HCT116 (cell line): ENCODE measurements around the gene KHSRP. TPM values are rescaled to one million over a fixed set of nuclear protein-coding genes. Genes with fewer than 3 reads are reported as not detected.
A peak's percentile ranks its signal among the peaks of the same experiment; 100 is the strongest.

Experiments used
- ATAC-seq: fragments of 200-7000 bp; cut with Tn5 transposase; 2 replicates; pipeline ENCODE4 v1.9.1; 2020; ENCODE audit warnings: mild to moderate bottlenecking, moderate library complexity
- Bru-seq: library from RNA; stranded (reverse); fragments of 400-500 nt; gene quantifications from one replicate; lab custom pipeline; 2021; lab: Mats Ljungman, UMichigan
- BruChase-seq, 2 experiments: library from RNA; stranded (reverse); fragments of 400-500 nt; gene quantifications; one replicate each; lab custom pipeline; 2021; lab: Mats Ljungman, UMichigan
- BruUV-seq: library from RNA; stranded (reverse); fragments of 400-500 nt; replicated peaks from 2 replicates; lab custom pipeline; 2021; lab: Mats Ljungman, UMichigan
- CTCF ChIA-PET: fragments of 300-600 bp; sonication (Branson Sonifier 250); formaldehyde crosslinking; loops from one replicate; lab custom pipeline; 2021; ENCODE audit warnings: antibody characterized with exemption; lab: Charles Lee
- POLR2A ChIA-PET: fragments of 300-600, 350-600 bp; sonication (Branson Sonifier 250); formaldehyde crosslinking; loops from one replicate; lab custom pipeline; 2021; ENCODE audit warnings: antibody characterized with exemption; lab: Charles Lee
- RAD21 ChIA-PET, 2 experiments: fragments of 300-600 bp; sonication (Branson Sonifier 250); formaldehyde crosslinking; loops; one replicate each; lab custom pipeline; 2023; ENCODE audit warnings: low total read pairs in 2 of 2; ENCODE audit not compliant: uncharacterized antibody in 2 of 2, unreplicated experiment in 2 of 2, low non-redundant PET in 1 of 2; lab: Charles Lee
- DNase-seq: peaks from one replicate; pipeline ENCODE4 v3.0.0-alpha.2; 2010; ENCODE audit warnings: low read depth, low spot score
- H2AFZ ChIP-seq: fragments of 200-600 bp; shearing (Covaris generic), sonication (generic); 2 replicates; pipeline ENCODE4 v1.6.1; 2017; ENCODE audit warnings: low read depth, mixed run types, mixed read lengths, antibody characterized with exemption, low read length; ENCODE audit not compliant: poor library complexity, severe bottlenecking
- H3K27ac ChIP-seq: 2 replicates; pipeline ENCODE4 v1.5.1; 2012; ENCODE audit warnings: low read depth, low read length
- H3K27me3 ChIP-seq: fragments of 200-600 bp; sonication (generic); 2 replicates; pipeline ENCODE4 v1.6.1; 2016; ENCODE audit warnings: mixed run types, low read length, mixed read lengths; ENCODE audit not compliant: insufficient read depth
- H3K36me3 ChIP-seq, 2 experiments: fragments of 200-500 bp in 1 of 2; fragments of 200-600 bp in 1 of 2; sonication (Bioruptor generic) in 1 of 2; sonication (generic) in 1 of 2; 2 replicates each; pipeline versions ENCODE4 v1.5.1 to v1.6.1; 2014 to 2016; ENCODE audit warnings: low read length in 2 of 2, inconsistent platforms in 1 of 2, mixed read lengths in 1 of 2, mixed run types in 1 of 2; ENCODE audit not compliant: insufficient read depth in 2 of 2, control insufficient read depth in 1 of 2
- H3K4me1 ChIP-seq, 2 experiments: fragments of 200-600 bp in 1 of 2; sonication (generic) in 1 of 2; 2 replicates each; pipeline versions ENCODE4 v1.5.1 to v1.6.1; 2012 to 2017; ENCODE audit warnings: low read length in 2 of 2, inconsistent platforms in 1 of 2, mild to moderate bottlenecking in 1 of 2, mixed read lengths in 1 of 2, mixed run types in 1 of 2, moderate library complexity in 1 of 2; ENCODE audit not compliant: insufficient read depth in 2 of 2, control insufficient read depth in 1 of 2
- H3K4me2 ChIP-seq: fragments of 200-600 bp; sonication (generic); 2 replicates; pipeline ENCODE4 v1.6.1; 2017; ENCODE audit warnings: mixed run types, low read length, mixed read lengths
- H3K4me3 ChIP-seq, 2 experiments: fragments of 200-600 bp in 1 of 2; sonication (generic) in 1 of 2; replicated peaks in 1 of 2; 2 replicates each; pipeline ENCODE4 v1.5.1; 2011 to 2016; ENCODE audit warnings: low read length in 2 of 2, control low read depth in 1 of 2, low read depth in 1 of 2, mild to moderate bottlenecking in 1 of 2, mixed read lengths in 1 of 2, mixed run types in 1 of 2
- H3K79me2 ChIP-seq: fragments of 200-600 bp; sonication (generic); 2 replicates; pipeline ENCODE4 v1.6.1; 2017; ENCODE audit warnings: mild to moderate bottlenecking, mixed run types, low read length, moderate library complexity, mixed read lengths; ENCODE audit not compliant: insufficient read depth
- H3K9ac ChIP-seq: fragments of 200-600 bp; sonication (generic); 2 replicates; pipeline ENCODE4 v1.6.1; 2016; ENCODE audit warnings: low read length, mixed read lengths
- H3K9me2 ChIP-seq: fragments of 200-600 bp; sonication (generic), shearing (Covaris generic); 2 replicates; pipeline ENCODE4 v1.6.1; 2017; ENCODE audit warnings: mixed run types, mild to moderate bottlenecking, moderate library complexity; ENCODE audit not compliant: insufficient read depth
- H3K9me3 ChIP-seq, 2 experiments: fragments of 200-500 bp in 1 of 2; fragments of 200-600 bp in 1 of 2; sonication (Bioruptor generic) in 1 of 2; sonication (generic) in 1 of 2; 2 replicates each; pipeline ENCODE4 v1.6.1; 2014 to 2017; ENCODE audit warnings: low read length in 2 of 2, mixed read lengths in 2 of 2, inconsistent platforms in 1 of 2, low read depth in 1 of 2, mild to moderate bottlenecking in 1 of 2, mixed run types in 1 of 2, moderate library complexity in 1 of 2; ENCODE audit not compliant: control insufficient read depth in 1 of 2, insufficient read depth in 1 of 2
- H4K20me1 ChIP-seq: fragments of 200-600 bp; sonication (generic), shearing (Covaris generic); 2 replicates; pipeline ENCODE4 v1.6.1; 2017; ENCODE audit warnings: mixed run types, mild to moderate bottlenecking, moderate library complexity; ENCODE audit not compliant: insufficient read depth
- EGR1 ChIP-seq: IDR thresholded peaks from 2 replicates; pipeline ENCODE4 v1.6.1; 2012; ENCODE audit warnings: low read depth
- ELF1 ChIP-seq: IDR thresholded peaks from 2 replicates; pipeline ENCODE4 v1.6.1; 2012; ENCODE audit warnings: low read depth, borderline replicate concordance
- EZH2 ChIP-seq: fragments of 200-600 bp; sonication (generic); IDR thresholded peaks from 2 replicates; pipeline ENCODE4 v1.6.1; 2017; ENCODE audit warnings: antibody characterized with exemption, mixed run types
- POLR2AphosphoS5 ChIP-seq: IDR thresholded peaks from 2 replicates; pipeline ENCODE4 v1.6.1; 2011; ENCODE audit warnings: mild to moderate bottlenecking, low read depth, low read length, moderate library complexity
- SIN3A ChIP-seq: IDR thresholded peaks from 2 replicates; pipeline ENCODE4 v1.6.1; 2012; ENCODE audit warnings: low read depth
- SP1 ChIP-seq: IDR thresholded peaks from 2 replicates; pipeline ENCODE4 v1.6.1; 2012; ENCODE audit warnings: low read depth
- YY1 ChIP-seq: IDR thresholded peaks from 2 replicates; pipeline ENCODE4 v1.6.1; 2011; ENCODE audit warnings: low read length, low read depth, moderate library complexity, mild to moderate bottlenecking; ENCODE audit not compliant: insufficient replicate concordance; ENCODE audit errors: extremely low read depth
- ZFX ChIP-seq: fragments of 450-650 bp; IDR thresholded peaks from 2 replicates; pipeline ENCODE4 v1.6.1; 2017
- intact Hi-C: fragments of 100-400 bp; cut with micrococcal nuclease; formaldehyde crosslinking; loops from 2 replicates; pipeline ENCODE4 v1.10.0; 2022
- long read RNA-seq: library from polyadenylated mRNA; unstranded; transcript quantifications from one replicate; pipeline ENCODE4 v2.0.0, GENCODE V29; 2021; ENCODE audit not compliant: unreplicated experiment
- polyA plus RNA-seq: library from polyadenylated mRNA; unstranded; fragments of >200 nt; gene quantifications from 2 replicates; pipeline ENCODE4 v1.2.1, GENCODE V29; 2012; ENCODE audit warnings: missing spikeins
- total RNA-seq: library from RNA; stranded (reverse); gene quantifications from one replicate; pipeline ENCODE4 v1.2.1, GENCODE V29; 2021; ENCODE audit not compliant: unreplicated experiment
- TF ChIP-seq, protein P1 (sequence below): IDR thresholded peaks from 2 replicates; pipeline ENCODE4 v1.6.1; 2012
- TF ChIP-seq, protein P2 (sequence below): IDR thresholded peaks from 2 replicates; pipeline ENCODE4 v1.6.1; 2012
- TF ChIP-seq, protein P3 (sequence below), 3 experiments: fragments of 200-600 bp in 1 of 3; sonication (generic) in 1 of 3; IDR thresholded peaks in 2 of 3; conservative IDR thresholded peaks in 1 of 3; 2 replicates each; pipeline ENCODE4 v1.5.1; 2012 to 2017; ENCODE audit warnings: low read depth in 2 of 3, low read length in 2 of 3, antibody characterized with exemption in 1 of 3, borderline replicate concordance in 1 of 3, control low read depth in 1 of 3, mild to moderate bottlenecking in 1 of 3, mixed read lengths in 1 of 3, mixed run types in 1 of 3, moderate library complexity in 1 of 3; ENCODE audit not compliant: insufficient read depth in 1 of 3
- TF ChIP-seq, protein P4 (sequence below): IDR thresholded peaks from 2 replicates; pipeline ENCODE4 v1.6.1; 2011; ENCODE audit warnings: mild to moderate bottlenecking, low read length, moderate library complexity; ENCODE audit not compliant: insufficient replicate concordance; ENCODE audit errors: extremely low read depth

Gene KHSRP, protein sequence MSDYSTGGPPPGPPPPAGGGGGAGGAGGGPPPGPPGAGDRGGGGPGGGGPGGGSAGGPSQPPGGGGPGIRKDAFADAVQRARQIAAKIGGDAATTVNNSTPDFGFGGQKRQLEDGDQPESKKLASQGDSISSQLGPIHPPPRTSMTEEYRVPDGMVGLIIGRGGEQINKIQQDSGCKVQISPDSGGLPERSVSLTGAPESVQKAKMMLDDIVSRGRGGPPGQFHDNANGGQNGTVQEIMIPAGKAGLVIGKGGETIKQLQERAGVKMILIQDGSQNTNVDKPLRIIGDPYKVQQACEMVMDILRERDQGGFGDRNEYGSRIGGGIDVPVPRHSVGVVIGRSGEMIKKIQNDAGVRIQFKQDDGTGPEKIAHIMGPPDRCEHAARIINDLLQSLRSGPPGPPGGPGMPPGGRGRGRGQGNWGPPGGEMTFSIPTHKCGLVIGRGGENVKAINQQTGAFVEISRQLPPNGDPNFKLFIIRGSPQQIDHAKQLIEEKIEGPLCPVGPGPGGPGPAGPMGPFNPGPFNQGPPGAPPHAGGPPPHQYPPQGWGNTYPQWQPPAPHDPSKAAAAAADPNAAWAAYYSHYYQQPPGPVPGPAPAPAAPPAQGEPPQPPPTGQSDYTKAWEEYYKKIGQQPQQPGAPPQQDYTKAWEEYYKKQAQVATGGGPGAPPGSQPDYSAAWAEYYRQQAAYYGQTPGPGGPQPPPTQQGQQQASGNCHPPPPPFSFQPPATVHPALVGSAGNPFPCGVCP
- 553 TPM for total RNA-seq
- 341 and 370 TPM in 2 replicates for polyA plus RNA-seq
- Bru-seq, nascent RNA: percentile 93 among the genes with signal in this experiment
- BruChase-seq, experiment 1, labeled RNA remaining after a 6-hour chase: percentile 99 among the genes with signal in this experiment
- percentile 98 among the genes with signal in this experiment for BruChase-seq, experiment 2, labeled RNA remaining after a 2-hour chase
- long read RNA-seq, transcript KHSRP-212 (3 exons, 851 nt): major isoform, 13 of 229 reads
- long read RNA-seq, transcript KHSRP-211 (2 exons, 428 nt): minor isoform, 8 of 229 reads
- long read RNA-seq, transcript KHSRP-201 (20 exons, 2,993 nt): minor isoform, 7 of 229 reads
- long read RNA-seq, partial matches to known transcripts: 35 of 229 reads
- long read RNA-seq, other reads (novel, unspliced or antisense): 164 of 229 reads

DNA sequence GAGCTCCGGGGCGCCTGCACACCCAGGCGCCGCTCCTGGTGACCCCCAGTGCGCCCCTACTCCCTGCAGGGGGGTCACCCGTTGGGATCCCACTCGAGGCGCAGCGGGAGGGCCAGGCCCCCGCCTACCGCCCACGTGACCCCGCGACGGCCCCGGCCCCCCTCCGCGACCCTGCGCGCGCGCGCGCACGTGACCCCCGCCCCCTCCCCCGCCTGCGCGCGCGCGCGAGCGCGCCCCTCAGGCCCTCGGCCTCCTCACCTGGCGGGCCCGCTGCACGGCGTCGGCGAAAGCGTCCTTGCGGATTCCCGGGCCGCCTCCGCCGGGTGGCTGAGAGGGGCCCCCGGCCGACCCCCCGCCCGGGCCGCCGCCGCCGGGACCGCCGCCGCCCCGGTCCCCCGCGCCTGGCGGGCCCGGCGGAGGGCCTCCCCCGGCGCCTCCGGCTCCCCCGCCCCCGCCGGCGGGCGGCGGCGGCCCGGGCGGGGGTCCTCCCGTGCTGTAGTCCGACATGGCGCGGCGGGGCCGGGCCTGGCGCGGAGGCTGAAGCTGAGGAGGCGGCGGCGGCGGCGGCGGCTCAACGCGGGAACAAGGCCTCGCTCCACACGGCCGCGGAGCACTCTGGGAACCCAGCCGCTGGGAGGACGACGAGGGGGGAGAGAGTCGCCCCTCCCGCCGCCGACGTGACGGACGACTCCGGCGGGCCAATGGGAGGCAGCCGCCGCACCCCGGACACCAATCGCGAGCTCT, at the start of gene KHSRP:
Gene KHSRP, minus strand, starts transcription at position 617 of the 744 bp plus-strand sequence. Its CDS starts 110 bp downstream, at position 507.
- POLR2A ChIA-PET: interaction anchor here (1.0 to 1.6 kb wide), 3 partner anchors 14 to 106 kb away, joined by 4 to 8 read pairs (median 7); partner anchors contain the start of genes ALKBH7 and TNFSF9
- CTCF ChIA-PET: interaction anchor here (0.9 to 1.3 kb wide), 3 partner anchors 14 to 206 kb away, joined by 3 to 4 read pairs (median 4); partner anchors contain the start of gene SLC25A23
- no peak within 1 kb of the TSS for H2AFZ ChIP-seq
- ATAC-seq: no peak
- no peak for TF ChIP-seq SP1
- TF ChIP-seq, protein P1, sequence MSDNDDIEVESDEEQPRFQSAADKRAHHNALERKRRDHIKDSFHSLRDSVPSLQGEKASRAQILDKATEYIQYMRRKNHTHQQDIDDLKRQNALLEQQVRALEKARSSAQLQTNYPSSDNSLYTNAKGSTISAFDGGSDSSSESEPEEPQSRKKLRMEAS: no peak
- TF ChIP-seq POLR2AphosphoS5: peak; percentile 81
- TF ChIP-seq, protein P2, sequence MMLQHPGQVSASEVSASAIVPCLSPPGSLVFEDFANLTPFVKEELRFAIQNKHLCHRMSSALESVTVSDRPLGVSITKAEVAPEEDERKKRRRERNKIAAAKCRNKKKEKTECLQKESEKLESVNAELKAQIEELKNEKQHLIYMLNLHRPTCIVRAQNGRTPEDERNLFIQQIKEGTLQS: no peak
- TF ChIP-seq, protein P3, sequence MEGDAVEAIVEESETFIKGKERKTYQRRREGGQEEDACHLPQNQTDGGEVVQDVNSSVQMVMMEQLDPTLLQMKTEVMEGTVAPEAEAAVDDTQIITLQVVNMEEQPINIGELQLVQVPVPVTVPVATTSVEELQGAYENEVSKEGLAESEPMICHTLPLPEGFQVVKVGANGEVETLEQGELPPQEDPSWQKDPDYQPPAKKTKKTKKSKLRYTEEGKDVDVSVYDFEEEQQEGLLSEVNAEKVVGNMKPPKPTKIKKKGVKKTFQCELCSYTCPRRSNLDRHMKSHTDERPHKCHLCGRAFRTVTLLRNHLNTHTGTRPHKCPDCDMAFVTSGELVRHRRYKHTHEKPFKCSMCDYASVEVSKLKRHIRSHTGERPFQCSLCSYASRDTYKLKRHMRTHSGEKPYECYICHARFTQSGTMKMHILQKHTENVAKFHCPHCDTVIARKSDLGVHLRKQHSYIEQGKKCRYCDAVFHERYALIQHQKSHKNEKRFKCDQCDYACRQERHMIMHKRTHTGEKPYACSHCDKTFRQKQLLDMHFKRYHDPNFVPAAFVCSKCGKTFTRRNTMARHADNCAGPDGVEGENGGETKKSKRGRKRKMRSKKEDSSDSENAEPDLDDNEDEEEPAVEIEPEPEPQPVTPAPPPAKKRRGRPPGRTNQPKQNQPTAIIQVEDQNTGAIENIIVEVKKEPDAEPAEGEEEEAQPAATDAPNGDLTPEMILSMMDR (IDR thresholded peaks at IDR 0.05 in 2 of 3, conservative IDR thresholded peaks at IDR 0.05 in 1 of 3; ENCODE audit: borderline replicate concordance in 1 of 3, insufficient read depth in 1 of 3, low read depth in 2 of 3, low read length in 2 of 3): no peak
- no peak for TF ChIP-seq SIN3A
- TF ChIP-seq ZFX: peak; percentile 85
- no peak for TF ChIP-seq ELF1
- no peak for TF ChIP-seq YY1
- TF ChIP-seq EZH2: no peak
- TF ChIP-seq, protein P4, sequence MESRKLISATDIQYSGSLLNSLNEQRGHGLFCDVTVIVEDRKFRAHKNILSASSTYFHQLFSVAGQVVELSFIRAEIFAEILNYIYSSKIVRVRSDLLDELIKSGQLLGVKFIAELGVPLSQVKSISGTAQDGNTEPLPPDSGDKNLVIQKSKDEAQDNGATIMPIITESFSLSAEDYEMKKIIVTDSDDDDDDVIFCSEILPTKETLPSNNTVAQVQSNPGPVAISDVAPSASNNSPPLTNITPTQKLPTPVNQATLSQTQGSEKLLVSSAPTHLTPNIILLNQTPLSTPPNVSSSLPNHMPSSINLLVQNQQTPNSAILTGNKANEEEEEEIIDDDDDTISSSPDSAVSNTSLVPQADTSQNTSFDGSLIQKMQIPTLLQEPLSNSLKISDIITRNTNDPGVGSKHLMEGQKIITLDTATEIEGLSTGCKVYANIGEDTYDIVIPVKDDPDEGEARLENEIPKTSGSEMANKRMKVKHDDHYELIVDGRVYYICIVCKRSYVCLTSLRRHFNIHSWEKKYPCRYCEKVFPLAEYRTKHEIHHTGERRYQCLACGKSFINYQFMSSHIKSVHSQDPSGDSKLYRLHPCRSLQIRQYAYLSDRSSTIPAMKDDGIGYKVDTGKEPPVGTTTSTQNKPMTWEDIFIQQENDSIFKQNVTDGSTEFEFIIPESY: no peak
- no peak for TF ChIP-seq EGR1
- no peaks in the 10 kb centered on the region for H3K27me3 ChIP-seq
- intact Hi-C loops: no loop called here
- H3K9ac ChIP-seq: peak within 1 kb of the TSS; percentile 96
- H3K4me1 ChIP-seq: peaks cover 8 to 26% of the 10 kb centered on the region in 2 experiments; a peak in 3 of 4 replicates
- H3K79me2 ChIP-seq: peaks cover 48% of the 10 kb centered on the region
- no peaks in the 10 kb centered on the region for H3K9me3 ChIP-seq
- peak within 1 kb of the TSS; percentile 98 for H3K4me2 ChIP-seq
- RAD21 ChIA-PET: interaction anchor here in 1 of 2 experiments (1.1 kb wide), 1 partner anchor 31 kb away, joined by 3 read pairs; the partner anchor contains the start of gene GTF2F1
- no TSS peak for BruUV-seq
- peaks cover 25 to 34% of the 10 kb centered on the region in 2 experiments; a peak in 3 of 4 replicates for H3K36me3 ChIP-seq
- DNase-seq: no peak
- H3K9me2 ChIP-seq: no peaks in the 10 kb centered on the region
- H3K27ac ChIP-seq: peak within 1 kb of the TSS; percentile 85
- peaks cover 39% of the 10 kb centered on the region; the same call in 1 of the 2 replicates for H4K20me1 ChIP-seq
- peak within 1 kb of the TSS; percentile 98 to 99 for H3K4me3 ChIP-seq
